Fibroblast of lung (primary cell): ENCODE results near the gene ZNF366. TPM values are rescaled to one million over a fixed set of nuclear protein-coding genes. Genes with fewer than 3 reads are reported as not detected.

ENCODE experiments used
- DNase-seq, 2 donors: peaks; one replicate each; pipeline versions ENCODE4 v3.0.0 to v3.0.0-alpha.2; 2010; ENCODE audit warnings: low read depth in 2 of 2
- H2AFZ ChIP-seq: 2 replicates; pipeline ENCODE4 v1.5.1; 2012; ENCODE audit warnings: low read length, control low read depth, inconsistent platforms
- H3K27ac ChIP-seq: 2 replicates; pipeline ENCODE4 v1.5.1; 2011; ENCODE audit warnings: low read length, control low read depth; ENCODE audit not compliant: insufficient read depth
- H3K27me3 ChIP-seq: 2 replicates; pipeline ENCODE4 v1.5.1; 2011; ENCODE audit warnings: mild to moderate bottlenecking, low read length; ENCODE audit not compliant: control insufficient read depth, insufficient read depth
- H3K36me3 ChIP-seq: 2 replicates; pipeline ENCODE4 v1.5.1; 2011; ENCODE audit warnings: low read length; ENCODE audit not compliant: control insufficient read depth, insufficient read depth
- H3K4me1 ChIP-seq: 2 replicates; pipeline ENCODE4 v1.5.1; 2011; ENCODE audit warnings: low read length; ENCODE audit not compliant: control insufficient read depth, insufficient read depth; ENCODE audit errors: extremely low read depth
- H3K4me2 ChIP-seq: 2 replicates; pipeline ENCODE4 v1.5.1; 2011; ENCODE audit warnings: low read length, control low read depth; ENCODE audit not compliant: insufficient read depth; ENCODE audit errors: extremely low read depth
- H3K4me3 ChIP-seq, 4 experiments: fragments of 200-600 bp in 1 of 4; sonication (generic) in 1 of 4; replicated peaks in 1 of 4; 2 replicates each; pipeline ENCODE4 v1.5.1; 2011 to 2016; ENCODE audit warnings: low read length in 4 of 4, low read depth in 3 of 4, mild to moderate bottlenecking in 3 of 4, control low read depth in 2 of 4, inconsistent platforms in 1 of 4, mixed read lengths in 1 of 4; ENCODE audit not compliant: insufficient read depth in 1 of 4; ENCODE audit errors: control extremely low read depth in 1 of 4
- H3K79me2 ChIP-seq: 2 replicates; pipeline ENCODE4 v1.5.1; 2012; ENCODE audit warnings: mild to moderate bottlenecking, low read length, inconsistent platforms; ENCODE audit not compliant: control insufficient read depth, insufficient read depth
- H3K9ac ChIP-seq: 2 replicates; pipeline ENCODE4 v1.5.1; 2011; ENCODE audit warnings: mild to moderate bottlenecking, low read length, control low read depth; ENCODE audit not compliant: insufficient read depth
- H3K9me3 ChIP-seq: 2 replicates; pipeline ENCODE4 v1.5.1; 2012; ENCODE audit warnings: low read depth, low read length; ENCODE audit not compliant: control insufficient read depth, insufficient read depth
- H4K20me1 ChIP-seq: 2 replicates; pipeline ENCODE4 v1.5.1; 2011; ENCODE audit warnings: low read length; ENCODE audit not compliant: control insufficient read depth, insufficient read depth; ENCODE audit errors: extremely low read depth
- CTCF ChIP-seq, 2 donors: IDR thresholded peaks in 1 of 2; conservative IDR thresholded peaks in 1 of 2; 1 replicate in 1 of 2; 2 replicates in 1 of 2; pipeline ENCODE4 v1.5.1; 2011 to 2012; ENCODE audit warnings: low read length in 2 of 2, control low read depth in 1 of 2, inconsistent platforms in 1 of 2, low read depth in 1 of 2, mild to moderate bottlenecking in 1 of 2
- EZH2 ChIP-seq: IDR thresholded peaks from 2 replicates; pipeline ENCODE4 v1.5.1; 2012; ENCODE audit warnings: low read length, control low read depth, mild to moderate bottlenecking; ENCODE audit errors: missing control alignments
- polyA plus RNA-seq, 2 donors: library from polyadenylated mRNA; depleted of rRNA in 1 of 2; stranded (reverse) in 1 of 2; unstranded in 1 of 2; fragments of >200 nt; gene quantifications; 2 replicates each; pipeline ENCODE4 v1.2.1, GENCODE V29; 2011 to 2012; ENCODE audit warnings: missing spikeins in 1 of 2
- total RNA-seq: library from RNA; depleted of rRNA; stranded (reverse); fragments of >200 nt; gene quantifications from 2 replicates; pipeline ENCODE4 v1.2.1, GENCODE V29; 2014

Gene ZNF366
- total and polyA plus RNA-seq, 2 donors (not counting 1 experiment from before 2014, with no cell fraction given): not detected

- no peak overlapping the region for H3K9ac ChIP-seq
- no peaks in the 10 kb centered on the region for H3K9me3 ChIP-seq
- H3K79me2 ChIP-seq: no peaks in the 10 kb centered on the region
- H3K27me3 ChIP-seq: no peaks in the 10 kb centered on the region
- H2AFZ ChIP-seq: no peak overlapping the region
- no peak overlapping the region for H3K4me2 ChIP-seq
- no peaks in the 10 kb centered on the region for H4K20me1 ChIP-seq
- no peak overlapping the region for H3K4me3 ChIP-seq
- DNase-seq: peak; percentile 37 to 52
- H3K27ac ChIP-seq: no peak overlapping the region
- no peaks in the 10 kb centered on the region for H3K4me1 ChIP-seq
- TF ChIP-seq EZH2 (no peak), CTCF (conservative IDR thresholded peaks at IDR 0.05 in 1 of 2, IDR thresholded peaks at IDR 0.05 in 1 of 2; ENCODE audit: low read depth in 1 of 2, low read length in 2 of 2) (no peak)
- no peaks in the 10 kb centered on the region for H3K36me3 ChIP-seq
Observed at GRCh38 chr5:72433522-72433921, 73.7 kb downstream of the ZNF366 start.

DNA sequence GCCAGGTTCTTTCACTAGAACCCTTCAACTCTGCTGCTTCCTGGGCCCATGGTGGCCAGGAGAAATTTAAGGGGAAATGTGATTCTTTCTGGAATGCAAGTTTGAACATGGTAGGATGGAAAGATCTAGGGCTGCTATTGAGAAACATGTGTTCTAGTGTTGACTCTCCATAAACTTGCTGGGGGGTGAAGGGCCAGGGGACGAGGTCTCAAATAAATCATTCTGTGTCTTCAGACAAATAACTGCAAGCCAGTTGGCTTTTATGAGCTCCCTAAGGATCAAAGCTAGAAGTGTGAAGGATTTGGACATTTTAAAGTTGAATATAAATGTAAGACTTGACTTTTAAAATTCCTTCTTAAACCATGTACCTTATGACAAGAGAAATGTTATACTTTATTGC lies 78.5 kb downstream of the ZNF366 start:
- Histone ChIP-seq H3K4me2 (no peak overlapping the region), H3K79me2 (no peaks in the 10 kb centered on the region), H2AFZ (no peak overlapping the region), H3K4me3 (no peak overlapping the region), H3K27ac (no peak overlapping the region), H3K9me3 (no peaks in the 10 kb centered on the region), H3K4me1 (no peaks in the 10 kb centered on the region), H3K36me3 (no peaks in the 10 kb centered on the region), H3K9ac (no peak overlapping the region), H4K20me1 (no peaks in the 10 kb centered on the region), H3K27me3 (no peaks in the 10 kb centered on the region)
- DNase-seq: no peak
- TF ChIP-seq EZH2 (no peak), CTCF (conservative IDR thresholded peaks at IDR 0.05 in 1 of 2, IDR thresholded peaks at IDR 0.05 in 1 of 2; ENCODE audit: low read depth in 1 of 2, low read length in 2 of 2) (no peak)

DNA sequence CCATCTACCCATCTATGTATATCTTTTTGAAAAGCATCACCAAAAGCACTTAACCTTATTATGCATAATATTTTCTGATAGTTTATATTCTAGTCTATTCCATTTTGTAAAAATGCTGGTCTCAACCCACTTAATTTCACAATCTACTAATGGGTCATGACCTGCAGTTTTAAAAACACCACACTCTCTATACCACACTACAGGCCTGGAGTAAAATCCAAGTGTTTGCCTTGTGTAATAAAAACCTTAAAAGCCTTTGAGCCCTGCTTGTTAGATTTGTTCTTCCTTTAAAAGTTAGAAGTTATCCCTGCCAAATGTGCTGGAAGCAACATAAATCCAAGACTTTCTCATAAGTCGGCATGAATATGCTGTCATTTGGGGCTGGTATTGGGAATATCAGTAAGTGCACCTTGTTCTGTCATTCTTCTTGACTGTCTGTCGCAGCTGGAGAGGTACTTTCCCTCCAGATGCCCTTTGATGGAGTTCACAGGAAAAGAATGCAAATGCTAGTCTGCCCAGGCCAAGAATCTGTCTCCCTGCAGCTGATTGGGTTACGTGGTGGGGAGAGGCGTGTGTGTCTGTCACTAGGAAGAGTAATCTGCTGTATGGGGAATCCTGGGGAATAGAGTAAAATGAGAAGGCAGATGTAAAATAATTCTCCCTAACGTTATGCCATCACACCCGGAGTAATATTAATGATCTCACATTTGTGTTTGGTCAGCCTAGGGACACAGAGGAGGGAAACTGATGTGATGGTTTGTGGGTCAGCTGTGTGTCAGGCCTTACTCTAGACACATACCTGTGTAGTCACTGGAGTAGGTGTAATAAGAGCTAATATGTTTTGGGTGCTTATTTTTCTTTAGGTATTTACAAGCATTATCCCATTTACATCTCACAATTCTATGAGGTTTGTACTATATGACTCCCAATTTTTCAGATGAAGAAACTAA lies 79.4 kb downstream of the ZNF366 start:
- Histone ChIP-seq H3K27ac (no peak overlapping the region), H3K9ac (no peak overlapping the region), H4K20me1 (no peaks in the 10 kb centered on the region), H2AFZ (no peak overlapping the region), H3K4me1 (no peaks in the 10 kb centered on the region), H3K9me3 (no peaks in the 10 kb centered on the region), H3K4me2 (no peak overlapping the region), H3K4me3 (no peak overlapping the region), H3K36me3 (no peaks in the 10 kb centered on the region), H3K79me2 (no peaks in the 10 kb centered on the region), H3K27me3 (no peaks in the 10 kb centered on the region)
- peak; percentile 70 to 73 for DNase-seq
- TF ChIP-seq EZH2: no peak
- TF ChIP-seq CTCF (conservative IDR thresholded peaks at IDR 0.05 in 1 of 2, IDR thresholded peaks at IDR 0.05 in 1 of 2; ENCODE audit: low read depth in 1 of 2, low read length in 2 of 2): no peak
